Measurements from ENCODE around the gene RTKN. TPM values are rescaled to one million over a fixed set of nuclear protein-coding genes. Genes with fewer than 3 reads are reported as not detected.

RTKN gene
- total and polyA plus RNA-seq, 2 of the 13 experiments (the other 11 are each of a cell fraction or from before 2014, with no cell fraction given), result 159 to 166 TPM

DNA sequence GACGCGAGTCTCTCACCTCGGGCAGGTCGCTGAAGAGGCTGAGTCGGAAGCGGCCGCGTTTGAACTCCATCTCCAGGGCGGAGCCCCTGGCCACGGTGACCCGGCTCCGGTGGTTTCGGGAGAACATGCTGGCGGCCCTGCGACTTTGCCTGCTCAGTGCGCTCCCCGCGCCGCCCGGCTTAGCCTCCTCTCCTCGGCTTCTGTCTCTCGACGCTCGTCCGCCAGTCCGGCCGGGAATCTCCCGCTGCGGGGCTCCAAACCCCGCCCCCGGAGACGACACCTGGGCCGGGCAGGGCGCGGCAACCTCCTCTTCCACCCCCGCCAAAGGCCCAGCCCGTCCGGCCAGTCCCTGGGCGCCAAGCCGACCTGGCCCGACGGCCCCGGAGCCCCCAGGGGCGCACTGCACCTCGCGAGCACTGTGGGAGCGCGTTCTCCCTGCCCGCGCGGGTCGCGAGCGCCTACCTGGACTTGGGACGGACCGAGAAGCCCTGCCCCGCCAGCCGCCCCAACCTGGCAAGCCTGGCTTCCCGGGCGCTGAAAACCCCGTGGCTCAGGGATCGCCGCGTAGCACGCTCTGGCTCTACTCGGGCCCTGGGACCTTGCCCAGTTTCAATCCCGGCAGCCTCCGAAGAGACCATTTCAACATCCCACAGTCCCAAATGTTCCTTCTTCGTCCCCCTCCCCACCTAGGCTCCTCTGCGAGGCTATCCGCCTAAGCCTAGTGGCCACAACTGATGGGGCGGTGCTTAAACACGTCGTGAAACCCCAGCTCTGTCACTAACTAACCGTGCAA is at the start of gene RTKN (continued):
- TF ChIP-seq ZNF879 (CRISPR knock-in tag; IDR thresholded peaks at IDR 0.05) (peak; percentile 23; the same call in 1 of the 2 replicates), RBAK (CRISPR knock-in tag; IDR thresholded peaks at IDR 0.05) (no peak), MEIS1 (CRISPR knock-in tag; IDR thresholded peaks at IDR 0.05; ENCODE audit: borderline replicate concordance) (0 out of 2 replicates have a peak, but pooled peaks have one; percentile 40), MTF1 (CRISPR knock-in tag; IDR thresholded peaks at IDR 0.05) (peak; percentile 52; the same call in 1 of the 2 replicates), ZNF629 (CRISPR knock-in tag; conservative IDR thresholded peaks at IDR 0.05) (no peak), ZNF441 (CRISPR knock-in tag; IDR thresholded peaks at IDR 0.05; ENCODE audit: borderline replicate concordance) (peak; percentile 68; the same call in 1 of the 2 replicates), FOXO4 (CRISPR knock-in tag; conservative IDR thresholded peaks at IDR 0.05) (0 out of 2 replicates have a peak, but pooled peaks have one; percentile 99), SMAD1 (CRISPR knock-in tag; IDR thresholded peaks at IDR 0.05; ENCODE audit: borderline replicate concordance, low read depth) (peak; percentile 92; the same call in 1 of the 2 replicates), ZNF547 (CRISPR knock-in tag; IDR thresholded peaks at IDR 0.05) (peak; percentile 84), SYNCRIP (IDR thresholded peaks at IDR 0.05; ENCODE audit: insufficient read depth, low read depth, low read length) (no peak), MLXIP (CRISPR knock-in tag; IDR thresholded peaks at IDR 0.05; ENCODE audit: borderline replicate concordance) (peak; percentile 18; the same call in 1 of the 2 replicates), HMGXB3 (CRISPR knock-in tag; IDR thresholded peaks at IDR 0.05; ENCODE audit: borderline replicate concordance) (peak; percentile 14; the same call in 1 of the 2 replicates), ZNF263 (CRISPR knock-in tag; IDR thresholded peaks at IDR 0.05) (peak; percentile 44; the same call in 1 of the 2 replicates), JUN (CRISPR knock-in tag; IDR thresholded peaks at IDR 0.05) (peak; percentile 83; the same call in 1 of the 2 replicates), ZNF326 (CRISPR knock-in tag; IDR thresholded peaks at IDR 0.05; ENCODE audit: borderline replicate concordance) (no peak; the same call in 1 of the 2 replicates), HOXD1 (CRISPR knock-in tag; IDR thresholded peaks at IDR 0.05) (peak; percentile 30), SP4 (CRISPR knock-in tag; IDR thresholded peaks at IDR 0.05) (peak; percentile 26; the same call in 1 of the 2 replicates)
- TF ChIP-seq, protein P1, sequence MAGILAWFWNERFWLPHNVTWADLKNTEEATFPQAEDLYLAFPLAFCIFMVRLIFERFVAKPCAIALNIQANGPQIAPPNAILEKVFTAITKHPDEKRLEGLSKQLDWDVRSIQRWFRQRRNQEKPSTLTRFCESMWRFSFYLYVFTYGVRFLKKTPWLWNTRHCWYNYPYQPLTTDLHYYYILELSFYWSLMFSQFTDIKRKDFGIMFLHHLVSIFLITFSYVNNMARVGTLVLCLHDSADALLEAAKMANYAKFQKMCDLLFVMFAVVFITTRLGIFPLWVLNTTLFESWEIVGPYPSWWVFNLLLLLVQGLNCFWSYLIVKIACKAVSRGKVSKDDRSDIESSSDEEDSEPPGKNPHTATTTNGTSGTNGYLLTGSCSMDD (CRISPR knock-in tag; IDR thresholded peaks at IDR 0.05), result 0 out of 2 replicates have a peak, but pooled peaks have one; percentile 42
